ENCODE measurements around the gene SLC1A2.

The SLC1A2 gene

GRCh38 chr11:35461917-35462538 lies 42.7 kb upstream of the SLC1A2 start:
- no CpG with 5 or more reads among the region's 2 CpGs for WGBS, 2 donors (ENCODE audit: extremely low coverage in 2 of 2, insufficient read length in 2 of 2, insufficient replicate concordance in 1 of 2)
- no peak for DNase-seq (ENCODE audit: low spot score)
- no peaks in the 10 kb centered on the region for H3K27me3 ChIP-seq (ENCODE audit: control insufficient read depth in 3 of 3, insufficient read depth in 3 of 3, low read depth in 1 of 3, low read length in 3 of 3)

DNA sequence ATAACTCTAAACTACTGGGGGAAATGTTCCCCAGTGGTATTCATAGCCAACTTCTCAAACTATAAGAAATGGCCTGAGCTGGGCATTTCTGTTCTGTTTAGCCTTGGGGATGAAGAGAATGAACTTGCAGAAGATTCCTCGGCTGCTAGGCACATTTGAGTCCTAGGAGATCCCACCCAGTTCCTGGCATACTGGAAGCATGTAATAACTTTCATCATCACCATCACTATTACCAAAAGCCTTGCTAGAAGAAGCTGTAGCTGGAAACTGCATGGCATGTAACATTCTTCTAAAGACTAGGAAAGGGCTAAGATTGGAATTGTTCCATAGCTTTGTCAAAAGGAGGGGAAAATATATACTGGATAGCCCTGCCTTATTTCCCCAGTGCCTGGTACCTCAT lies 40.1 kb upstream of the SLC1A2 start:
- no peak overlapping the region for H4K91ac ChIP-seq (ENCODE audit: low read depth, low read length, poor library complexity)
- no peaks in the 10 kb centered on the region for H3K27me3 ChIP-seq (ENCODE audit: control insufficient read depth in 3 of 3, insufficient read depth in 3 of 3, low read depth in 1 of 3, low read length in 3 of 3)
- no peaks in the 10 kb centered on the region for H3K9me3 ChIP-seq (replicated peaks in 1 of 2; ENCODE audit: control insufficient read depth in 2 of 2, insufficient read depth in 1 of 2, low read depth in 1 of 2, low read length in 2 of 2)
- H2AK5ac ChIP-seq (ENCODE audit: low read depth, low read length): no peak overlapping the region
- no peak overlapping the region for H2AFZ ChIP-seq (ENCODE audit: low read length)
- no peak overlapping the region for H3K18ac ChIP-seq (ENCODE audit: low read length)
- no peak overlapping the region for H2BK15ac ChIP-seq (ENCODE audit: low read length)
- WGBS, 2 donors (ENCODE audit: extremely low coverage in 2 of 2, insufficient read length in 2 of 2, insufficient replicate concordance in 1 of 2): no CpG with 5 or more reads among the region's 1 CpG
- peaks cover 0 to 9% of the 10 kb centered on the region in 2 donors for H3K36me3 ChIP-seq (replicated peaks in 1 of 2; ENCODE audit: control insufficient read depth in 2 of 2, insufficient read depth in 2 of 2, low read length in 2 of 2)
- H2BK12ac ChIP-seq (ENCODE audit: low read length): no peak overlapping the region
- no peak overlapping the region for H3K23ac ChIP-seq (ENCODE audit: low read depth, low read length, poor library complexity)
- DNase-seq (ENCODE audit: low spot score): no peak
- H3K79me1 ChIP-seq (ENCODE audit: low read depth, low read length): no peaks in the 10 kb centered on the region
- no peak overlapping the region for H3K4me2 ChIP-seq (ENCODE audit: insufficient read depth, low read length, poor library complexity, severe bottlenecking)
- no peak overlapping the region for H3K4ac ChIP-seq (ENCODE audit: low read length)
- no peak overlapping the region for H2BK5ac ChIP-seq (ENCODE audit: low read length)
- no peak overlapping the region for H2BK120ac ChIP-seq (ENCODE audit: low read depth, low read length)
- peaks cover 0 to 5% of the 10 kb centered on the region in 2 donors for H3K4me1 ChIP-seq (ENCODE audit: control insufficient read depth in 2 of 2, insufficient read depth in 1 of 2, low read depth in 1 of 2, low read length in 2 of 2)
- H3K14ac ChIP-seq (ENCODE audit: low read length): no peak overlapping the region
- H3K9ac ChIP-seq (ENCODE audit: low read depth, low read length, poor library complexity): no peak overlapping the region
- no peak overlapping the region for H3K27ac ChIP-seq (replicated peaks; ENCODE audit: low read length)
- no peak overlapping the region for H3K4me3 ChIP-seq (ENCODE audit: low read length in 2 of 2)
- H4K8ac ChIP-seq (ENCODE audit: low read depth, low read length): no peak overlapping the region

More at GRCh38 chr11:35461917-35462538, 42.7 kb upstream of the SLC1A2 start:
- Histone ChIP-seq H2BK120ac (ENCODE audit: low read depth, low read length) (no peak overlapping the region), H3K4me1 (ENCODE audit: control insufficient read depth in 2 of 2, insufficient read depth in 1 of 2, low read depth in 1 of 2, low read length in 2 of 2) (peaks cover 0 to 5% of the 10 kb centered on the region in 2 donors), H2AK5ac (ENCODE audit: low read depth, low read length) (no peak overlapping the region), H3K4me2 (ENCODE audit: insufficient read depth, low read length, poor library complexity, severe bottlenecking) (no peak overlapping the region), H3K79me1 (ENCODE audit: low read depth, low read length) (no peaks in the 10 kb centered on the region), H2BK15ac (ENCODE audit: low read length) (no peak overlapping the region), H3K9ac (ENCODE audit: low read depth, low read length, poor library complexity) (no peak overlapping the region), H4K91ac (ENCODE audit: low read depth, low read length, poor library complexity) (no peak overlapping the region), H4K8ac (ENCODE audit: low read depth, low read length) (no peak overlapping the region), H3K36me3 (replicated peaks in 1 of 2; ENCODE audit: control insufficient read depth in 2 of 2, insufficient read depth in 2 of 2, low read length in 2 of 2) (peaks cover 0 to 11% of the 10 kb centered on the region in 2 donors), H2BK5ac (ENCODE audit: low read length) (no peak overlapping the region), H3K4me3 (ENCODE audit: low read length in 2 of 2) (no peak overlapping the region), H3K27ac (replicated peaks; ENCODE audit: low read length) (no peak overlapping the region), H3K9me3 (replicated peaks in 1 of 2; ENCODE audit: control insufficient read depth in 2 of 2, insufficient read depth in 1 of 2, low read depth in 1 of 2, low read length in 2 of 2) (no peaks in the 10 kb centered on the region), H2AFZ (ENCODE audit: low read length) (no peak overlapping the region), H3K4ac (ENCODE audit: low read length) (no peak overlapping the region), H3K18ac (ENCODE audit: low read length) (no peak overlapping the region), H2BK12ac (ENCODE audit: low read length) (no peak overlapping the region), H3K14ac (ENCODE audit: low read length) (no peak overlapping the region), H3K23ac (ENCODE audit: low read depth, low read length, poor library complexity) (no peak overlapping the region)

GRCh38 chr11:35458846-35459245 lies 39.5 kb upstream of the SLC1A2 start:
- Histone ChIP-seq H3K27me3 (ENCODE audit: control insufficient read depth in 3 of 3, insufficient read depth in 3 of 3, low read depth in 1 of 3, low read length in 3 of 3) (no peaks in the 10 kb centered on the region), H2BK15ac (ENCODE audit: low read length) (no peak overlapping the region), H3K14ac (ENCODE audit: low read length) (no peak overlapping the region), H2AFZ (ENCODE audit: low read length) (no peak overlapping the region), H3K79me1 (ENCODE audit: low read depth, low read length) (no peaks in the 10 kb centered on the region), H3K4me3 (ENCODE audit: low read length in 2 of 2) (no peak overlapping the region), H3K9me3 (replicated peaks in 1 of 2; ENCODE audit: control insufficient read depth in 2 of 2, insufficient read depth in 1 of 2, low read depth in 1 of 2, low read length in 2 of 2) (peaks cover 0 to 1% of the 10 kb centered on the region in 2 donors), H2AK5ac (ENCODE audit: low read depth, low read length) (no peak overlapping the region), H3K18ac (ENCODE audit: low read length) (no peak overlapping the region), H4K8ac (ENCODE audit: low read depth, low read length) (no peak overlapping the region), H3K4me2 (ENCODE audit: insufficient read depth, low read length, poor library complexity, severe bottlenecking) (no peak overlapping the region), H4K91ac (ENCODE audit: low read depth, low read length, poor library complexity) (no peak overlapping the region), H3K36me3 (replicated peaks in 1 of 2; ENCODE audit: control insufficient read depth in 2 of 2, insufficient read depth in 2 of 2, low read length in 2 of 2) (peaks cover 0 to 14% of the 10 kb centered on the region in 2 donors), H3K27ac (replicated peaks; ENCODE audit: low read length) (no peak overlapping the region), H3K4ac (ENCODE audit: low read length) (no peak overlapping the region), H3K23ac (ENCODE audit: low read depth, low read length, poor library complexity) (no peak overlapping the region), H2BK5ac (ENCODE audit: low read length) (no peak overlapping the region), H2BK120ac (ENCODE audit: low read depth, low read length) (no peak overlapping the region), H3K9ac (ENCODE audit: low read depth, low read length, poor library complexity) (no peak overlapping the region), H3K4me1 (ENCODE audit: control insufficient read depth in 2 of 2, insufficient read depth in 1 of 2, low read depth in 1 of 2, low read length in 2 of 2) (peaks cover 0 to 5% of the 10 kb centered on the region in 2 donors), H2BK12ac (ENCODE audit: low read length) (no peak overlapping the region)
- no CpG with 5 or more reads among the region's 3 CpGs for WGBS, 2 donors (ENCODE audit: extremely low coverage in 2 of 2, insufficient read length in 2 of 2, insufficient replicate concordance in 1 of 2)
- no peak for DNase-seq (ENCODE audit: low spot score)

DNA sequence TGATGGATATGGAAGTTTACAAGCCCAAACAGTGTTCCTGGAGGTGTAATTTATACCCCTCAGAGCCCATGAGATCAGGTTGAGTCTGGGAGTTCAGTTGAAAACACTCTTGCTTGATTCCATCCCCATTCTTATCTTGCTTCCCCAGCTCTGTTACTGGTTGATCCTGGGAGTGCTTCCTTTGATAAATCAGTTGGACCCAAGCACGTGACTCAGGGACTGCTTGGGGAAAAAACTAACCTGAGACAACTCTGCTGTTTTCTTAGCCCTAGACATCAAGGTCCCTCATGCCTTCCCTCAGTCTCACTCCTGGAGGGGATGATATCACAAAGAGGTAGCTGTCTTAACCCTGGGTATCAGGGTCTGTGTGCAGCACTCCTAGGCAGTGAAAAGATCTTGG lies 35.0 kb upstream of the SLC1A2 start:
- Histone ChIP-seq H3K23ac (ENCODE audit: low read depth, low read length, poor library complexity) (no peak overlapping the region), H3K27me3 (ENCODE audit: control insufficient read depth in 3 of 3, insufficient read depth in 3 of 3, low read depth in 1 of 3, low read length in 3 of 3) (peaks cover 0 to 5% (median 0%) of the 10 kb centered on the region in 3 experiments), H3K4me2 (ENCODE audit: insufficient read depth, low read length, poor library complexity, severe bottlenecking) (no peak overlapping the region), H3K4me3 (ENCODE audit: low read length in 2 of 2) (no peak overlapping the region), H3K4ac (ENCODE audit: low read length) (no peak overlapping the region), H3K9me3 (replicated peaks in 1 of 2; ENCODE audit: control insufficient read depth in 2 of 2, insufficient read depth in 1 of 2, low read depth in 1 of 2, low read length in 2 of 2) (peaks cover 0 to 11% of the 10 kb centered on the region in 2 donors), H3K9ac (ENCODE audit: low read depth, low read length, poor library complexity) (no peak overlapping the region), H3K18ac (ENCODE audit: low read length) (no peak overlapping the region), H3K79me1 (ENCODE audit: low read depth, low read length) (no peaks in the 10 kb centered on the region), H2BK12ac (ENCODE audit: low read length) (no peak overlapping the region), H4K8ac (ENCODE audit: low read depth, low read length) (no peak overlapping the region), H2AFZ (ENCODE audit: low read length) (no peak overlapping the region), H2BK5ac (ENCODE audit: low read length) (no peak overlapping the region), H3K4me1 (ENCODE audit: control insufficient read depth in 2 of 2, insufficient read depth in 1 of 2, low read depth in 1 of 2, low read length in 2 of 2) (no peaks in the 10 kb centered on the region), H2BK15ac (ENCODE audit: low read length) (no peak overlapping the region), H3K14ac (ENCODE audit: low read length) (no peak overlapping the region), H3K36me3 (replicated peaks in 1 of 2; ENCODE audit: control insufficient read depth in 2 of 2, insufficient read depth in 2 of 2, low read length in 2 of 2) (peaks cover 0 to 15% of the 10 kb centered on the region in 2 donors), H3K27ac (replicated peaks; ENCODE audit: low read length) (no peak overlapping the region), H2AK5ac (ENCODE audit: low read depth, low read length) (no peak overlapping the region), H4K91ac (ENCODE audit: low read depth, low read length, poor library complexity) (no peak overlapping the region), H2BK120ac (ENCODE audit: low read depth, low read length) (no peak overlapping the region)
- no CpG with 5 or more reads among the region's 1 CpG for WGBS, 2 donors (ENCODE audit: extremely low coverage in 2 of 2, insufficient read length in 2 of 2, insufficient replicate concordance in 1 of 2)
- DNase-seq (ENCODE audit: low spot score): no peak
